SH-SY5Y (cell line): ENCODE measurements around the gene TMEM151B.

Experiments used
- GATA2 ChIP-seq: IDR thresholded peaks from 2 replicates; pipeline ENCODE4 v1.6.1; 2011; ENCODE audit warnings: mild to moderate bottlenecking, low read depth, low read length
- GATA3 ChIP-seq: IDR thresholded peaks from 2 replicates; pipeline ENCODE4 v1.6.1; 2011; ENCODE audit warnings: low read depth, mild to moderate bottlenecking, low read length, moderate library complexity

- TF ChIP-seq GATA3 (no peak), GATA2 (no peak)
Measured at GRCh38 chr6:44232676-44233566, 37.3 kb upstream of the TMEM151B start.
